Mucosa of descending colon (tissue), 3 donors: Measurements from ENCODE around the gene ZDHHC3. TPM values are rescaled to one million over a fixed set of nuclear protein-coding genes. Genes with fewer than 3 reads are reported as not detected.

ENCODE experiments used
- ATAC-seq: fragments of 200-7000 bp; cut with Tn5 transposase; one replicate; pipeline ENCODE4 v1.9.1; 2020; ENCODE audit warnings: mild to moderate bottlenecking, moderate library complexity
- DNase-seq, 3 donors: peaks; one replicate each; pipeline ENCODE4 v3.0.0-alpha.2; 2020
- H3K36me3 ChIP-seq: fragments of 200-600 bp; one replicate; pipeline ENCODE4 v1.8.0; 2021; ENCODE audit warnings: low read depth, mild to moderate bottlenecking
- H3K4me1 ChIP-seq: fragments of 200-600 bp; one replicate; pipeline ENCODE4 v1.8.0; 2021; ENCODE audit warnings: low read depth, mild to moderate bottlenecking
- H3K4me3 ChIP-seq: fragments of 200-600 bp; one replicate; pipeline ENCODE4 v1.8.0; 2021; ENCODE audit warnings: mild to moderate bottlenecking
- H3K9me3 ChIP-seq: fragments of 200-600 bp; one replicate; pipeline ENCODE4 v1.8.0; 2021; ENCODE audit warnings: mild to moderate bottlenecking
- intact Hi-C, 2 donors: fragments of 100-400 bp; cut with DNase I in 1 of 2; cut with micrococcal nuclease in 1 of 2; formaldehyde crosslinking; loops; one replicate each; pipeline versions ENCODE4 v1.11.0 to v1.11.1; 2022; cut with DNase I, micrococcal nuclease
- total RNA-seq, 3 donors: library from RNA; stranded (reverse); fragmentation: NEBNext Ultra II Directional in 2 of 3; extraction: Animal tissue kit (Norgen Biotek cat#: 25700) in 2 of 3; gene quantifications; one replicate each; pipeline versions ENCODE4 v1.2.1 to v1.2.4, GENCODE V29; 2021 to 2023
- TF ChIP-seq, protein P1 (sequence below): fragments of 200-600 bp; IDR thresholded peaks from one replicate; pipeline ENCODE4 v1.8.0; 2022; ENCODE audit warnings: antibody characterized with exemption, mild to moderate bottlenecking
- donor health status: DM: no; HTN: no; CAD: no; lungs with moderate emphysema.
- donor health status: DM: no; HTN: no; CAD: no.
- donor health status: DM: no; HTN: yes; CAD: no.

The ZDHHC3 gene
- total RNA-seq, 3 donors from 2014 or later, result 94.7 to 204 (median 143) TPM

DNA sequence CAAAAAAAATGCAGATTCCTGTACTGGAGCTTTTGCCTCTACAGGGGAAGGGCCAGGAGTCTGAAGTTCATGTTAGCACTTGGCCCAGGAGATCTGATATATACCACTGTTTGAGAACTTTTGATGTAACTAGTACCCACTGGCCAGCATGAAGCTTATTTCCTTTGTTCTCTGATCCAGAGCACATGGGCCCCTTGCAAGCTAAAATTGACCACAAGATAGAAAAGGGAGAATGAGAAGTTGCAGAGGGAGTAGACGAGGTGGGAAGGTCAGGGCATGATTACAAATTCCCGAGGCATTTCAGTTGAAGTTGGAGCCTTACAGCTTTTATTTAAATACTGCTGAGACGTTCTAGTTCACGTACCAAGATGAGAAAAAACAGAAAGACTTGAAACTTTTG lies 73.3 kb downstream of the ZDHHC3 start:
- intact Hi-C loops, result no loop called here
- Histone ChIP-seq H3K4me3 (no peak overlapping the region), H3K9me3 (no peaks in the 10 kb centered on the region), H3K36me3 (no peaks in the 10 kb centered on the region), H3K4me1 (no peaks in the 10 kb centered on the region)
- no peak for DNase-seq
- TF ChIP-seq, protein P1, sequence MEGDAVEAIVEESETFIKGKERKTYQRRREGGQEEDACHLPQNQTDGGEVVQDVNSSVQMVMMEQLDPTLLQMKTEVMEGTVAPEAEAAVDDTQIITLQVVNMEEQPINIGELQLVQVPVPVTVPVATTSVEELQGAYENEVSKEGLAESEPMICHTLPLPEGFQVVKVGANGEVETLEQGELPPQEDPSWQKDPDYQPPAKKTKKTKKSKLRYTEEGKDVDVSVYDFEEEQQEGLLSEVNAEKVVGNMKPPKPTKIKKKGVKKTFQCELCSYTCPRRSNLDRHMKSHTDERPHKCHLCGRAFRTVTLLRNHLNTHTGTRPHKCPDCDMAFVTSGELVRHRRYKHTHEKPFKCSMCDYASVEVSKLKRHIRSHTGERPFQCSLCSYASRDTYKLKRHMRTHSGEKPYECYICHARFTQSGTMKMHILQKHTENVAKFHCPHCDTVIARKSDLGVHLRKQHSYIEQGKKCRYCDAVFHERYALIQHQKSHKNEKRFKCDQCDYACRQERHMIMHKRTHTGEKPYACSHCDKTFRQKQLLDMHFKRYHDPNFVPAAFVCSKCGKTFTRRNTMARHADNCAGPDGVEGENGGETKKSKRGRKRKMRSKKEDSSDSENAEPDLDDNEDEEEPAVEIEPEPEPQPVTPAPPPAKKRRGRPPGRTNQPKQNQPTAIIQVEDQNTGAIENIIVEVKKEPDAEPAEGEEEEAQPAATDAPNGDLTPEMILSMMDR, result no peak
- ATAC-seq, result no peak

DNA sequence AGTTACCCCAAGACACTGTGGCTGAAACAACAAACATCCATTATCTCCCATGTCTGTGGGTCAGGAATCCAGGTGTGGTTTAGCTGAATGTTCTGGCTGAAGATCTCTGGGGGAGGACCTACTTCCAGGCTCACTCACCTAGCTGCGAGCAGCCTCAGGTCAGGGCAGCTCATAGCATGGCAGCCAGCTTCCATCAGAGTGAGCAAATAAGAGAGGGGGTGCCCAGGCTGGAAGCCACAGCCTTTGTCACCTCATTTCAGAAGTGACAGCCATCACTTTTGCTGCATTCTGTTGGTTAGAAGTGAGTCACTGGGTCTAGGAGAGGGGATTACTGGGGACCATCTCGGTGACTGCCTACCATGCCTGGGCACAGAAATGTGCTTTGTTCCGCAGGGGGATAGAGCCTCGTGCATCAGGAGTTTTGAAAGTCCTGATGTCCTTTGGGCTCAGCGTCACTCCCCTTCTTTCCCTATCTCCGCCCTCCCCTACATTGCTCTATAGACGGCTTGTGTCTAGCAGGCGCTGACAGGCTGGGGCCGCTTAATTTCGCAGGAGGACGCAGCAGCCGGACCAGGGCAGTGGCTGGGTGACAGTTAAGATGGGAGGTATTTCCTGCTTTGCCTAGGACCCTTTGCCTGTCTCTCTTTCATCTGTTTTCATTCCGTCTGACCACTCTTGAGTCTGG lies 76.1 kb downstream of the ZDHHC3 start:
- TF ChIP-seq, protein P1, result no peak
- intact Hi-C loops, result no loop called here
- DNase-seq (no peak), ATAC-seq (no peak)
- Histone ChIP-seq H3K4me3 (no peak overlapping the region), H3K4me1 (no peaks in the 10 kb centered on the region), H3K36me3 (no peaks in the 10 kb centered on the region), H3K9me3 (no peaks in the 10 kb centered on the region)

DNA sequence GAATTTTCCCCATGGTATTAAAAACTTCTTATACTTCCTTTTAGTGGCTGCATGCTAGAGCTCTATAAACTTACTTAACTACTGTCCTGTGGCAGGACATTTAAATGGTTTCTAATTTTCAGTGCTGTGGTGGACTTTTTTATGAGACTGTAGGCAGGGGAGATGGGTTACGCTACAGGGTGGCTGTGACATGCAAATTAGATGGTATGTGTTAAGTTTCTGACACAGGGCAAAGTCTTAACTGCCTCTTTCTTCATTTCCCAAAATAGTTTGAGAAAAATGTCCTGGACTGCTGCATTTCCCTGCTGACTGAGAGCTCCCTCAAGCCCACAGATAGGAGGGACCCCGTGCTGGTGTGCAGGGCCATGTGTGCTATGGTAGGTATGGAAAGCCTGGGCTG lies 79.5 kb downstream of the ZDHHC3 start:
- no peak for DNase-seq
- Histone ChIP-seq H3K36me3 (no peaks in the 10 kb centered on the region), H3K4me3 (no peak overlapping the region), H3K4me1 (no peaks in the 10 kb centered on the region), H3K9me3 (no peaks in the 10 kb centered on the region)
- intact Hi-C loops, result no loop called here
- ATAC-seq, result no peak
- TF ChIP-seq, protein P1, result no peak

DNA sequence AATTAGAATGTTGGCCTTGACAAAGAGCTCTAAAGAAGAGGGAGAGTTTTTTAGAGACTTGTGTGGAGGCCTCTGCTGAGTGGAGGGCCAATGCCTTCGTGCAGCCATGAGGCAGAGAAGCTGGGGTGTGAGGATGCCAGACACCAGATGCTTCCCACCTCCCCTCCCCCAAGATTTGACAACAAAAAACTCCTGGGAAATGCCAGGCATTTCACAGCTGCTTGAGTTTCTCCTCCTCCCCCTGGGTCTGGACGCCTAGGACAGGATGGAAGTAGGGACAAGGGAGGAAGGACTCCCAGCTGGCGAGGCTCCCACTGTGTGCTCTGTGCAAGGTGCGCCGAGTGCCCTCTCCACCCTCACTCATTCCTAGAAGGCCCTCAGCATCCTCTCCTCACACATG lies 81.5 kb downstream of the ZDHHC3 start:
- H3K36me3 ChIP-seq, result no peaks in the 10 kb centered on the region
- H3K4me3 ChIP-seq, result no peak overlapping the region
- no peaks in the 10 kb centered on the region for H3K9me3 ChIP-seq
- TF ChIP-seq, protein P1, result no peak
- no peak for ATAC-seq
- H3K4me1 ChIP-seq, result no peaks in the 10 kb centered on the region
- intact Hi-C loops, result no loop called here
- DNase-seq, result no peak

DNA sequence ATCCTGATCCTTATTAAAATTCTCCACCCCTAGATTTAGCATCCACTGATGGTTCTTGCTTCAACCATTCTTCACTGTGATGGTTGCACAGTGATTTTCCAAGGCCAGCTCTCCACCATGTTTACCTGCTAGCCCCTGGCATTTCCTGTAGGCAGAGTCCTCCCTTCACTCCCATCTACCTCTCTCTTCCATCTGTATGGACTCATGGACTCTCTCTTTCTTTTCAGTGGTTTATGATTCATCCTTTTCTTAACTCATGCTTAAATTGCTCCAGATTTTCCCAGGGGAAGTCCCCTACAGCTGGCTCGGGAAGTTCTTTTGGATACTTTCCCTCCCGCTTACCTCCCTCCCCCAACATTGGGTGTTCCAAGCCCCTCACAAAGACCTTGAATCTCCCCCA lies 82.9 kb downstream of the ZDHHC3 start:
- H3K9me3 ChIP-seq, result no peaks in the 10 kb centered on the region
- intact Hi-C loops, result no loop called here
- DNase-seq (no peak), ATAC-seq (no peak)
- H3K4me3 ChIP-seq, result no peak overlapping the region
- H3K36me3 ChIP-seq, result no peaks in the 10 kb centered on the region
- TF ChIP-seq, protein P1, result no peak
- no peaks in the 10 kb centered on the region for H3K4me1 ChIP-seq

DNA sequence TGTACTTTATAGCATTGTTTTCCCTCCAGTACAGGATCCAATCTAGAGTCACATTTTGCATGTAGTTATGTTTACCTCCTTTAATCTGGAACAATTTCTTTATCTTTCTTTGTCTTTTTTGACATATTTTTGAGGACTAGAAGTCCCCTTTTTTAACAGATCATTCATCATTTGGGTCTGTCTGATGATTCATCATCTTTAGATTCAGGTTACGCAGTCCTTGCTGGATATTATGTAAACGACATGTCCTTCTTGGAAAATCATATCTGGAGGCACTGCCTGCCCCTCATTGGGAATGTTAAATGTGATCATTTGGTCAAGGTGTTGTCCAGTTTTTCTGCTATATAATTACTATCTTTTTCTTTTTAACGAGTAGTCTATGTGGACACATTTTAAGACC lies 83.3 kb downstream of the ZDHHC3 start:
- no peak for DNase-seq
- ATAC-seq, result no peak
- H3K9me3 ChIP-seq, result no peaks in the 10 kb centered on the region
- intact Hi-C loops, result no loop called here
- H3K4me1 ChIP-seq, result no peaks in the 10 kb centered on the region
- H3K36me3 ChIP-seq, result no peaks in the 10 kb centered on the region
- H3K4me3 ChIP-seq, result no peak overlapping the region
- TF ChIP-seq, protein P1, result no peak
